OCI-LY3 (cell line): ENCODE data around the gene SVIL.

Experiments
- CTCF ChIP-seq: fragments of 200-600, 300-600 bp; sonication (generic); IDR thresholded peaks from 2 replicates; pipeline ENCODE4 v1.5.1; 2014; ENCODE audit warnings: antibody characterized with exemption, low read length, low read depth
- EZH2phosphoT487 ChIP-seq: fragments of 200-600 bp; shearing (Covaris generic); IDR thresholded peaks from 2 replicates; pipeline ENCODE4 v1.6.1; 2018; ENCODE audit warnings: antibody characterized with exemption, mixed run types, low read depth

DNA sequence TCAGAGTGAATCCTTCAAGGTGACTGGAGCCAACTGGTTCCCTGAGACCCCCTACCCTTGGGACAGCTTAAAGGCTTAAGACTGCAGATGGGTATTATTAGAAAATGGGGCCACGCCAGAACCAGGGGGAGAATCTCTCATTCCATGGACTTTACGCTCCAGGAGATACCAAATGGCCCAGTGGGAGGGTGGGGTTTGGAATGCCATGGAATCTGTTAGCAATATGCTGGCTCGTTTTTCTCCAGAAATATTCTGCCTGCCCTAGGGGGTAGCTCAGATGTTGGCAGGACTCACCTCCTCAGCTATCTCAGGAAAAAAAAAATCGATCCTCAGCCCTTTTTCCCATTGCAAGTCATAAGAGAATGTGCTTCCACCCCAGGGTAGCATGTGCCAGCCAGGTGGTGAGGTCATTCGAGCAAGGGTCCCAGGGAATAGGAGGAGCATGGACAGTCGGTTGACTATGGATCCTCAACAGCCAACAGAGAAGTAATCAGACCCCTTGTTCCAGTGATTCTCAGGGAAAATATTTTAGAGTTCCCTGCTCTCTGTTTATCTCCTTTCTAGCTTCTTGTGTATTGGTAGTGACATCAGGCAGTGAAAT lies 22.9 kb downstream of the SVIL start:
- TF ChIP-seq CTCF: no peak
- no peak for TF ChIP-seq EZH2phosphoT487
